GM12878 (cell line): ENCODE data around the gene COPG2. TPM values are rescaled to one million over a fixed set of nuclear protein-coding genes. Genes with fewer than 3 reads are reported as not detected.

ENCODE experiments used
- ATAC-seq: fragments of 200-7000 bp; cut with Tn5 transposase; 3 replicates; pipeline ENCODE4 v1.9.1; 2020; ENCODE audit warnings: mild to moderate bottlenecking, moderate library complexity
- BruUV-seq: library from RNA; stranded (reverse); fragments of 400-500 nt; replicated peaks from 2 replicates; lab custom pipeline; 2021; lab: Mats Ljungman, UMichigan
- CTCF ChIA-PET: fragments of 300-600 bp; sonication (Branson Sonifier 250); formaldehyde crosslinking; extraction: SDS; loops from one replicate; lab custom pipeline; 2021; ENCODE audit warnings: inconsistent platforms; lab: Yijun Ruan, JAX
- POLR2A ChIA-PET: fragments of 350-600 bp; formaldehyde crosslinking; extraction: SDS; loops from one replicate; lab custom pipeline; 2021; ENCODE audit warnings: inconsistent platforms; lab: Charles Lee
- RAD21 ChIA-PET: fragments of 300-600 bp; sonication (Branson Sonifier 250); formaldehyde crosslinking; loops from one replicate; lab custom pipeline; 2023; ENCODE audit warnings: antibody characterized with exemption; ENCODE audit not compliant: unreplicated experiment; lab: Charles Lee
- SMC1A ChIA-PET: fragments of 300-600 bp; sonication (Branson Sonifier 250); formaldehyde crosslinking; loops from one replicate; lab custom pipeline; 2023; ENCODE audit not compliant: unreplicated experiment, uncharacterized antibody; lab: Charles Lee
- DNase-seq: peaks from one replicate; pipeline ENCODE4 v3.0.0-alpha.2; 2011; ENCODE audit warnings: low read depth, low spot score
- FAIRE-seq: peaks from 3 replicates; lab custom pipeline; 2011; peaks lifted over from hg19 to GRCh38; lab: Jason Lieb, UNC
- H2AFZ ChIP-seq: 2 replicates; pipeline ENCODE4 v1.6.0; 2011; ENCODE audit warnings: low read depth, low read length, control low read depth; ENCODE audit not compliant: control insufficient read depth
- H3K27ac ChIP-seq: 2 replicates; pipeline ENCODE4 v1.5.1; 2011; ENCODE audit warnings: control low read depth; ENCODE audit not compliant: control insufficient read depth, insufficient read depth
- H3K27me3 ChIP-seq, 2 experiments: replicated peaks in 1 of 2; 2 replicates each; pipeline versions ENCODE4 v1.6.0 to v1.6.1; 2011; ENCODE audit warnings: low read length in 1 of 2; ENCODE audit not compliant: control insufficient read depth in 2 of 2, insufficient read depth in 2 of 2
- H3K36me3 ChIP-seq, 2 experiments: 2 replicates each; pipeline ENCODE4 v1.5.1; 2011; ENCODE audit warnings: low read length in 1 of 2; ENCODE audit not compliant: control insufficient read depth in 2 of 2, insufficient read depth in 2 of 2
- H3K4me1 ChIP-seq: 2 replicates; pipeline ENCODE4 v1.6.1; 2011; ENCODE audit warnings: mild to moderate bottlenecking, low read length, moderate library complexity, mixed read lengths; ENCODE audit not compliant: control insufficient read depth, insufficient read depth
- H3K4me2 ChIP-seq: 2 replicates; pipeline ENCODE4 v1.6.0; 2011; ENCODE audit warnings: control low read depth; ENCODE audit not compliant: control insufficient read depth, insufficient read depth
- H3K4me3 ChIP-seq: fragments of 200-600 bp; sonication (generic); 2 replicates; pipeline ENCODE4 v1.5.1; 2016
- H3K79me2 ChIP-seq: 2 replicates; pipeline ENCODE4 v1.6.0; 2011; ENCODE audit warnings: low read length; ENCODE audit not compliant: control insufficient read depth, insufficient read depth
- H3K9ac ChIP-seq: 2 replicates; pipeline ENCODE4 v1.8.0; 2011; ENCODE audit warnings: low read length, control low read depth, mixed read lengths; ENCODE audit not compliant: control insufficient read depth, insufficient read depth
- H3K9me3 ChIP-seq: replicated peaks from 3 replicates; pipeline ENCODE4 v1.5.1; 2011; ENCODE audit warnings: mild to moderate bottlenecking, low read length; ENCODE audit not compliant: control insufficient read depth, insufficient read depth
- H4K20me1 ChIP-seq: 2 replicates; pipeline ENCODE4 v1.6.0; 2011; ENCODE audit not compliant: control insufficient read depth, insufficient read depth
- ATF2 ChIP-seq: IDR thresholded peaks from 2 replicates; pipeline ENCODE4 v1.6.1; 2012; ENCODE audit warnings: low read length, inconsistent platforms
- ATF3 ChIP-seq: IDR thresholded peaks from 2 replicates; pipeline ENCODE4 v1.6.1; 2011; ENCODE audit warnings: low read depth, mild to moderate bottlenecking, low read length, moderate library complexity, borderline replicate concordance; ENCODE audit errors: extremely low read depth
- BCL11A ChIP-seq: IDR thresholded peaks from 2 replicates; pipeline ENCODE4 v1.6.1; 2011; ENCODE audit warnings: low read depth, low read length
- BCL3 ChIP-seq: IDR thresholded peaks from 2 replicates; pipeline ENCODE4 v1.6.1; 2011; ENCODE audit warnings: borderline replicate concordance, low read depth, mild to moderate bottlenecking, moderate library complexity, low read length; ENCODE audit not compliant: insufficient read depth, poor library complexity, severe bottlenecking
- CBFB ChIP-seq: IDR thresholded peaks from 2 replicates; pipeline ENCODE4 v1.6.1; 2016; ENCODE audit warnings: antibody characterized with exemption, low read depth
- FOXK2 ChIP-seq: fragments of 450-650 bp; IDR thresholded peaks from 2 replicates; pipeline ENCODE4 v1.6.1; 2017; ENCODE audit warnings: mild to moderate bottlenecking, moderate library complexity
- IKZF1 ChIP-seq: fragments of 450-650 bp; conservative IDR thresholded peaks from 2 replicates; pipeline ENCODE4 v1.6.1; 2017; ENCODE audit warnings: antibody characterized with exemption, mild to moderate bottlenecking
- IRF5 ChIP-seq: fragments of 450-650 bp; IDR thresholded peaks from 2 replicates; pipeline ENCODE4 v1.6.1; 2017; ENCODE audit warnings: borderline replicate concordance
- LARP7 ChIP-seq: fragments of 450-650 bp; IDR thresholded peaks from 2 replicates; pipeline ENCODE4 v1.6.1; 2017; ENCODE audit warnings: mild to moderate bottlenecking
- MTA3 ChIP-seq: IDR thresholded peaks from 2 replicates; pipeline ENCODE4 v1.6.1; 2012; ENCODE audit warnings: low read length, inconsistent platforms, borderline replicate concordance
- POU2F2 ChIP-seq: IDR thresholded peaks from 3 replicates; pipeline ENCODE4 v1.6.1; 2011; ENCODE audit warnings: low read depth, mild to moderate bottlenecking, low read length, borderline replicate concordance
- SIX5 ChIP-seq: IDR thresholded peaks from 2 replicates; pipeline ENCODE4 v1.6.1; 2011; ENCODE audit warnings: mild to moderate bottlenecking, low read depth, low read length, moderate library complexity; ENCODE audit not compliant: severe bottlenecking
- SPI1 ChIP-seq: IDR thresholded peaks from 2 replicates; pipeline ENCODE4 v1.6.1; 2011; ENCODE audit warnings: low read depth, mild to moderate bottlenecking, low read length, moderate library complexity, borderline replicate concordance; ENCODE audit not compliant: insufficient read depth
- SREBF1 ChIP-seq: IDR thresholded peaks from 2 replicates; pipeline ENCODE4 v1.6.1; 2012; ENCODE audit warnings: mild to moderate bottlenecking, low read length
- SUZ12 ChIP-seq: fragments of 200-600 bp; sonication (generic); IDR thresholded peaks from one replicate; pipeline ENCODE4 v1.6.1; 2018; ENCODE audit warnings: antibody characterized with exemption, mild to moderate bottlenecking; ENCODE audit not compliant: unreplicated experiment
- ZNF207 ChIP-seq: fragments of 450-650 bp; IDR thresholded peaks from 2 replicates; pipeline ENCODE4 v1.6.1; 2014; ENCODE audit warnings: antibody characterized with exemption, mild to moderate bottlenecking, borderline replicate concordance
- ZNF24 ChIP-seq: fragments of 450-650 bp; IDR thresholded peaks from 2 replicates; pipeline ENCODE4 v1.6.1; 2017; ENCODE audit warnings: antibody characterized with exemption, mild to moderate bottlenecking
- WGBS: methylation state at CpG from one replicate; pipeline ENCODE4 v1.1.6; 2016; ENCODE audit warnings: low lambda C conversion rate; ENCODE audit not compliant: insufficient replicate concordance, insufficient coverage; ENCODE audit errors: missing lambda C conversion rate; 5-methylcytosine and 5-hydroxymethylcytosine counted together
- in situ Hi-C: fragments of 300-500 bp; cut with MboI; formaldehyde crosslinking; loops from 9 replicates; pipeline ENCODE4 v1.14.3; 2018; ENCODE audit warnings: mixed read lengths
- intact Hi-C: fragments of 100-400 bp; cut with micrococcal nuclease; formaldehyde crosslinking; loops from one replicate; pipeline ENCODE4 v1.14.2; 2022; ENCODE audit not compliant: unreplicated experiment
- polyA plus RNA-seq, 11 experiments: library from polyadenylated mRNA; depleted of rRNA in 4 of 11; unstranded in 6 of 11; stranded (reverse) in 5 of 11; fragments of >200 nt; fragmentation: Nextera tagmentation in 4 of 11; fragmentation: Illumina TruSeq in 1 of 11; extraction: Ambion mirVana in 4 of 11; extraction: Trizol in 1 of 11; gene quantifications; 1 replicate in 1 of 11; 2 replicates in 10 of 11; pipeline versions ENCODE4 v1.2.1 to v1.2.3, GENCODE V29; 2011 to 2016; ENCODE audit warnings: inconsistent platforms in 2 of 11, missing spikeins in 2 of 11, low read depth in 1 of 11
- total RNA-seq, 4 experiments: library from RNA; depleted of rRNA in 3 of 4; stranded (reverse); fragments of >200 nt in 3 of 4; fragmentation: Illumina TruSeq in 1 of 4; extraction: Trizol in 1 of 4; gene quantifications; 2 replicates each; pipeline versions ENCODE4 v1.2.1 to v1.2.3, GENCODE V29; 2013 to 2021

COPG2 gene
- total and polyA plus RNA-seq, 10 of the 15 experiments (the other 5 are each of a cell fraction or from before 2014, with no cell fraction given), result 3.4 to 37.8 (median 16.7) TPM

GRCh38 chr7:130500463-130500862 is 168.1 kb downstream of the COPG2 start:
- CTCF ChIA-PET, result interaction anchor here (1.2 kb wide), 1 partner anchor 438 kb away, joined by 3 read pairs; no protein-coding TSS in a partner anchor
- no peak for TF ChIP-seq ATF3
- no peak for TF ChIP-seq LARP7
- TF ChIP-seq FOXK2, result no peak
- TF ChIP-seq POU2F2, result no peak
- no peak for TF ChIP-seq SUZ12
- no peak for TF ChIP-seq IKZF1
- TF ChIP-seq BCL3, result no peak
- no peak for TF ChIP-seq MTA3
- no peak for TF ChIP-seq BCL11A
- no peak for TF ChIP-seq SPI1
- no peak for TF ChIP-seq SREBF1
- no peak for TF ChIP-seq SIX5
- no peak for TF ChIP-seq IRF5
- TF ChIP-seq ATF2, result no peak
- TF ChIP-seq ZNF207, result no peak
- no peak for TF ChIP-seq ZNF24
- TF ChIP-seq CBFB, result no peak
- TF ChIP-seq, all 136 proteins: peak for 0
- intact Hi-C loops (no loop called here), in situ Hi-C loops (no loop called here)
- WGBS, result 98% methylated on average over 8 of the region's 8 CpGs
- Histone ChIP-seq H3K4me1 (no peaks in the 10 kb centered on the region), H3K27ac (no peak overlapping the region), H2AFZ (no peak overlapping the region), H3K9ac (no peak overlapping the region), H4K20me1 (no peaks in the 10 kb centered on the region), H3K27me3 (no peaks in the 10 kb centered on the region), H3K36me3 (no peaks in the 10 kb centered on the region), H3K9me3 (no peaks in the 10 kb centered on the region), H3K4me2 (no peak overlapping the region), H3K4me3 (no peak overlapping the region), H3K79me2 (no peaks in the 10 kb centered on the region)
- POLR2A ChIA-PET, result no interaction called here
- no peak for DNase-seq
- no peak for FAIRE-seq
- no TSS peak for BruUV-seq
- RAD21 ChIA-PET, result no interaction called here
- no peak for ATAC-seq
- SMC1A ChIA-PET, result interaction anchor here (0.9 to 2.1 kb wide), 2 partner anchors 13 to 15 kb away, joined by 4 to 6 read pairs; no protein-coding TSS in a partner anchor
